Amniotic stem cell (primary cell): ENCODE measurements around the gene PCSK5.
"Not testable (repeated sequence)": the region's sequence is repeated elsewhere in the genome, so short reads cannot be mapped to it uniquely, and the experiment has no call there.

Source experiments
- DNase-seq: peaks from one replicate; lab custom pipeline; 2025; lab: John Stamatoyannopoulos, UW

Gene PCSK5

DNA sequence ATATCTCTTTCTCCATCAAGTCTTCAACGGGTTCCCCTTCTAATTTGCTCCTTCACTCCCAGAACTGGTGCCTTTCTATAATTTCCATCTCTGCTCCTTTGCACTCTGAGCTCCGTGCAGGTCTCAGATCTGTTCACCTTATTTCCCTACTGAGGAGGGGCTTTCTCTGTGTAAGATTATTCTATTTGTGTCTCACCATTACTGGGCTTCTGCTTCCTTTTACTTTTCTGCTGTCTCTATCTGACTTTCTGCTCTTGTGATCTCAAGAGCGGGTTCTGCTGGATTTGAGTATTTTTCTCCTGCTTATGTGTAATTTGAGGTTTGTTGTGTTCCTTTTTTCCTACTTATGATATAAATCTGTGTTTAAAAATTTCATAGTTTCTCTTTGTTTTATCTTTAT, 117.5 kb downstream of the PCSK5 start:
- no peak for DNase-seq

DNA sequence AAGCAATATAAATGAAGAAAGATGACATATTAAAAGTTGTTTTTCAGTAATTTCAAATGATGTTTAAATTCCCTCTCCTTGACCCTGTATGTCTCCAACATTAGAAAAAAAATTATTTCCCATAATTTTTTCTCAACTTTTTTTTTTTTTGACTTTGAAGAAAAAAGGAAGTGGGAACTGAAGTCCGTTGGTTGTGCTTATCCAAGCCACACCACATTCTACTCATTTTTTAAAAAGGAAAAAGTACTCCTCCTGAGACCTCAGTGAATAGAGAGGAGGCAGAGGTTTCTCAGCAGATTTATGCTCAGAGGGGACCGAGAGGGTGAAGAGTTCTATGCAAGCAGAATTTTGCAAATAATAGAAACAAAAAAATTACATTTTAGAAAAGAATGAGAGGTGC, 123.3 kb downstream of the PCSK5 start:
- no peak for DNase-seq

DNA sequence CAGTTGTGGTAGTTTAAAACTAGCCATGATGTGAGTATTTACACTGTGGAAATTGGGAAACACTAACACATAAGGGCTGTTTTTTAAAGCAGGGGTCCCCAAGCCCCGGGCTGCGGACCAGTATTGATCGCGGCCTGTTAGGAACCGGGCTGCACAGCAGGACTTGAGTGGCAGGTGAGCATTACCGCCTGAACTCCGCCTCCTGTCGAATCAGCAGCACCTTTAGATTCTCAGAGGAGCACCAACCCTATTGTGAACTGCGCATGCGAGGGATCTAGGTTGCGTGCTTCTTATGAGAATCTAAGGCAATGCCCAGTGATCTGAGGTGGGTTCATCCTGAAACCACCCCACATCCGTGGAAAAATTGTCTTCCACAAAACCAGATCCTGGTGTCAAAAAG, 127.8 kb downstream of the PCSK5 start:
- DNase-seq, result no peak

DNA sequence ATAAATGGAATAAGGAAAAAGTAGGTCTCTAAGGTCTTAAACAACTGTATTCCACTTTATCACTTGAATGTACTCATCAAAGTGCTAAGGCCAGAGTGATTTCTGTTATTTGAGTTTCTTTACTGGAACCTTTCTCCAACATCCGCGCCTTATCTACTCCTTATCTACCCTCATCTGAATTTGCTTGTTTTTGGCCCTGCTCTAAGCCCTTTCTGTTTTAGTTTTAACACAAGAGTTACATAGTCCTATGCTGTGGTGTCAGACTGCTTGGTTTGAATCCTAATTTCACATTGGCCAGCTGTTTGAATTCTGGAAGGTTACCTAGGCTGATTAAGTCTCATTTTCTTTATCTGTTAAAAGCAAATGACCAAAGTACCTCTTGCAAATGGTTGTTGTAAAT, 128.3 kb downstream of the PCSK5 start:
- DNase-seq, result no peak

DNA sequence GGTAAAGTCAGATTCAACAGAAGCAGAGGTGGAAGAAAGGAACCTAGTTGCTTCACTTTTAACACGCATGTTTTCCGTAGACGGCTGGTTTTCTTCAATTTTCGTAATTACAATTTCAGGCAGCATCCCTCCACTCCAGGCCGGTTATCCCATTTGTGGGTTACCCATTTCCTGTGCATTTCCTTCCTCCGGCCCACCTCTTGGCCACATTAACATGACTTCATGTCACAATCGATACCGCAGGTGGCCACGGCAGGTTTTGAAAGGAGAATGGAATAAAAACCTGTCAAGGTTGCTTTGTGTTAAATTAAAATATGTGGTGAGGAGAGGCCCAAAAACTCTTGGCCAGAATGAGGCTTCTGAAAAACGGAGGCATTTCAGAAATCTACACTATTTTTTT, 130.2 kb downstream of the PCSK5 start:
- no peak for DNase-seq

DNA sequence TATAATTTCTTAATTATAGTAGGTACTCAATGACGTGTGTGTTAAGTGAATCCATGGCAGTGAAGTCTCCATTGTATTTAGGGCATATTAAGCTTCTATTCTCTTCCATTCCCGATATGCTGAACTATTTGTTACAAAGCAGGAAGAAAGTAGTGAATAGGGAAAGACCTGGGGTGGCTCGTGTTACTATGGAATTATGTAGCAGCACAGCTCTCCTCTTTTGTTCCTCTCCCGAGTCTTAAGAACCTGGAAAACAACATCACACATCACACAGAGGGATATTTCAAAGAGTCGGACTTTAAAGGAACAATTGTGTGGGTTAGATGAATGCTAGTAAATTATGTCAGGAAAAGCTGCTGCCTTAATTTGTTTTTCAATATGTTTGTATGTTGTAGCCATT, 131.8 kb downstream of the PCSK5 start:
- DNase-seq, result no peak

GRCh38 chr9:76023715-76024195, 133.3 kb downstream of the PCSK5 start:
- no peak for DNase-seq

GRCh38 chr9:76025286-76025685, 134.8 kb downstream of the PCSK5 start:
- DNase-seq, result no peak

DNA sequence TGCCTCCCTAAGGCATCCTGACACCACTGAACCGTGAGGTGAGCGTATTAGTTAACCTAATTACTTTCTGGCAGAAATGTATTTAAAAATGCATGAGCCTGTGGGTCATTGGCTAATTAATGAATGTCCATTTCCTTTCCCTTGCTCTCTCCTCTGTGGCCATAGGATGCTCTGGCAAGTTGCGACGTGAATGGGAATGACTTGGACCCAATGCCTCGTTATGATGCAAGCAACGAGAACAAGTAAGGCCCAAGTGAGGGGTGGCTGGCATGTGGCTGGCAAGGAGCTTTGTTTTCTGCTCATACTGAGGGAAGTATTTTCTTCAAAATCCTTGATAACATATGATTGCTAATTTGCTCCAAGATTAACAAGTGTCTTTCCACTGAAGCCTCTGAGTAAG, 136.3 kb downstream of the PCSK5 start:
- DNase-seq, result no peak

DNA sequence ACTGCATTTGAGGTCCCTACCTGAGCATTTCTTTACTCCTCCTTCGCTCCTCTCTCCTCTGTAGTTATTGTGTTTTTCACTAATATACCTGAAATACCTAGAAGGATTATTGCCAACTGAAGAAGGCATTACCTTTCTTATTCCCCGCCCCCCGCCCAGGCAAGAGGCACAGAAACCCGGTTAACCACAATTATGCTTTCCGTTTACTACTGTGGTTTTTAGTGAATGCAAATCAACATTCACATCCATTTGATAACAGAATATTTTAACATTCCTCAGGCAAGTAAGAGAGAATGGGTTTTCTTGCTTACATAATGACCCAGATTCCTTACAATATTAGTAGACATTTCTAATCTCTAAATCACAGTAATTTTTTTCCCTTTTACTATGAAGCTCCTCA, 136.9 kb downstream of the PCSK5 start:
- no peak for DNase-seq

DNA sequence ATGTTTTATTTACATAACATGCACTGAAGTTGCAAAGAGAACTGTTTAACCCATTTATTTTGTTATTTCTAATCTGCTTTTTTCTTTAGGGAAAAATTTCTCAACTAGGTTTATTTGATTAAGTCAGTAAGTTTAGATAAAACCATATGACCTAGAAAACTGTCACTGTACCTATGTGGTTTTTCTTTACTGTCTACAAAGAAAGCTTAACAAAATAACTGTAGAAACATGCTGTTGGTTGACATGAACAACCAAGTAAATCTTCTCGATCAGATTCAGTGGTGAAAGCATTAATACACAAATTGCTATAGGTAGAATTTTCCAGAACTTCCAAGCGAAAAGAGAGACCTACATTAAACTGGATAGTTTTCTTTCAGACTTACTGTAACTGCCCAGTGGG, 137.4 kb downstream of the PCSK5 start:
- no peak for DNase-seq

DNA sequence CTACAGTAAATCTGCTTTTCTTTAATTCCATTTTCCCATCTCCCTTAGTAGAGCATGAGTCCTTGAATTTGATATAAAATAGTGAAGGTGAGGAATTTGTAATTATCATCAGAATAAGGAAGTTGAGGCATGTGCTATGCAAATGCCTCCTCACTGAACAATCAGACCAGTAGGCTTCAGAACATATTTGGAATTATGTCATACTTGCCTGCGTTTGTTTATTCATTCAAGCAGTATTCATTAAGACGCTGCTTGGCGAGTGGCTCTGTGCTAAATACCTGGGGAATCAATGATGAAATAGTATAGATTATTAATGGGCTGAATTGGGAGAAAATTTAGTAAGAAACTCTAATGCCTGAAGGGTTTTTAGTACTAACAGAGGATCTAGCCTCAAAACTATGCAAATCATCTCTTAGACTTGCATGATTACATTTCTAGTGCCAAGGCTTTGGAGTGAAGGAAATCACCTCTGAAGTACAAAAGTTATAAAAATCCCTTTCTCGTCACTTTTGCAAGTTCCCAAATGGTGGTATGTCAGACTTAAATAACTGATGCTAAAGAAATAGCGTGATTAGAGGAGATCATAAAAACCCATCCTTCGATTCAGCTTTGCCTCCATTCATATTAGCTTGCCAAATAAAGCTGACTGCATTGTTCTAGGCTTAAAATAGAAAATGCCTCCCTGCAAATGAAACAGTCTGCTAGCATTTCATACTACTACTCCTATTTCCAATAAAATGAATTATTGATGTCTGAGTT, 141.7 kb downstream of the PCSK5 start:
- no peak for DNase-seq

- DNase-seq, result no peak
Measured at GRCh38 chr9:76032797-76033373, 142.4 kb downstream of the PCSK5 start.

GRCh38 chr9:76034049-76034448, 143.6 kb downstream of the PCSK5 start:
- DNase-seq, result no peak

GRCh38 chr9:76036762-76037161, 146.3 kb downstream of the PCSK5 start:
- DNase-seq, result no peak

DNA sequence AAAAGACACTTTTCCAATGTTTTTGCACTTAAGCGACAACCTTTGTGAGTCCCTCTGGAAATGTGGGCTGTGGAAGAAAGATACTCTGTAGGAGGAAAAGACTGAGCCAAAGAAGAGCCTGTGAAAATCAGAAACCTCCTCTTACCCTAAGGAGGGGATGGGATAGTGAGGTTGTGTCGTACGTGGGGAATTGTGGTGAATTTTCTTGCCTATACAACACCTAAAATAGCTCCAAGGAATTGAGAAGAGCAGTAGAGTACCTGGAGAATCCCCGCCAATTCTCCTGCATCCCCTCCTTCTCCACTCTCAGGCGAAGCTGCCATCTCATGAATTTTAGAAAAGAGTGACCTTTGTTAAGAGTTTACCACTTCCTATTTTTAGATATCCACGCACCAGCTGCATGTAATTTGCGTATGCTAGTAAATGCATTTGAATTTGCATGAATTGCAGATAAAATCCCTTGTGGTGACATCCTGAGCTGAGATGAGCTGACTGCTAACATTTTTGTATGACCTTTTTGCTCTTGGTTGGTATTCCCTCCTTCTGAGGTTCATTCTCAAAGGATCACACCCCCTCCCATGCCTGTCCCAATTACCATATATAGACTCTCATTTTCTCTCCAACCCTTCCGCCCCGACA, 147.2 kb downstream of the PCSK5 start:
- DNase-seq, result no peak

- no peak for DNase-seq
Measured at GRCh38 chr9:76038431-76038830, 148.0 kb downstream of the PCSK5 start.

DNA sequence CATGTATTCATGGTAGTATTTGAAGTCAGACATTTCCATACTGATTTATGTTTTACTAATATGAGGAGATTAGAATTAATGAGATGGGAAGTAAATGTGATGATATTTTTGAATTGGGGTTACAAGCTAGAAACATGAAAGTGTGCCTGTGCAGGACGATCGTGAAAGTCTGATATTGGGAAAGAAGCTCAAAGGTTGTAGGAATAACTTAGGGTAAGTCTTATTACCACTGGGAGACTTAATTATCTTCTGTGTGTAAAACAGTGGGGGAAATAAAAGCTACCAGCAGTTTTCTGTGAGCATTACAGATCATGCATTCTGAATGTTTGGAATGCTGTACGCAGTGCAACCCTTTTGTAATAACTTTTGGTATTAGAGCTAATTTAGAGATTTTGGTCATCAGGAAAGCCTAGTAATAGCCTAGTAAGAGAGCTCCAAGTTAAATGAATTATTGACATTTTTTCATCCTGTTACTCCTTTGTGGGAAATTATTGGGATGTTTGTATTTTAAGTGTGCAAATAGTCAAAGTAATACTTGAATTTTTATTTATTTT, 153.9 kb downstream of the PCSK5 start:
- no peak for DNase-seq

DNA sequence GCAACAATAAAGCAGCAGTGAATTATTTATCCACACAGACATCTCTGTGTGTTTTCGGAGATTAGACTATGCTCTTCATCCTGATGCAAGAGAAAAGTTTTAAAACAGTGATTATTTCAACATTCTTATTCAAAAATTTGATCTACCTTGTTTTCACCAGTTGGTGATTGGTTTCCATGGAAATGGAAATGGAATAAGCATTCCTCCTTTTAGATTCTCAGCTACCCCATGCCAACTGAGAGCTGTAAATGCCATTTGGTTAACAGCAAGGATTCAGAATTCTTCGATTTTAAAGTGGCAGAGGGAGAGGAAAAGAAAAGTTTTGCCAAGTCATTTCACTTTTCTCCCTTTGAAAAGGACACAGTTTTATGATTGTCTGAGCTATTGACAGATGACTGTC, 154.7 kb downstream of the PCSK5 start:
- DNase-seq, result no peak

GRCh38 chr9:76049341-76049740, 158.9 kb downstream of the PCSK5 start:
- DNase-seq, result no peak

DNA sequence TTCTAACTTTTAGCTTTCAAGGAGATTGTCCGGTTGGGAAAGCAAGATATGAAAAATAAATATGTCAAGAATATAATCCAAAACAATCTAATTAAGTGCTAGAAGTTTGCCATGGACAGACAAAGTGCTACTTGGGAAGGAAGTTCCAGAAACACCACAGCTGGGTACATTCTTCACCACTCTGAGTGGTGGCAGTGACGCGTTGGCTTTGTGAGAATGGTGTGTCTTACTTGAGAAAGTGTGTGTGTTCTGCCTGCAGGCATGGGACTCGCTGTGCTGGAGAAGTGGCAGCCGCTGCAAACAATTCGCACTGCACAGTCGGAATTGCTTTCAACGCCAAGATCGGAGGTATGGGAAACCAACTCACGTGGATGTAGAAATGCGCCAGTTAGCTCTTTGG, 177.2 kb downstream of the PCSK5 start:
- no peak for DNase-seq

GRCh38 chr9:76077537-76077936, 187.1 kb downstream of the PCSK5 start:
- no peak for DNase-seq

- DNase-seq, result not testable (repeated sequence)
Measured at GRCh38 chr9:76081281-76081680, 190.8 kb downstream of the PCSK5 start.
